Measurements from ENCODE around the gene CFAP77. TPM values are rescaled to one million over a fixed set of nuclear protein-coding genes. Genes with fewer than 3 reads are reported as not detected.

CFAP77 gene
- total and polyA plus RNA-seq, 10 of the 15 experiments (the other 5 are each of a cell fraction or from before 2014, with no cell fraction given) = 0.33 TPM; not detected in 9

DNA sequence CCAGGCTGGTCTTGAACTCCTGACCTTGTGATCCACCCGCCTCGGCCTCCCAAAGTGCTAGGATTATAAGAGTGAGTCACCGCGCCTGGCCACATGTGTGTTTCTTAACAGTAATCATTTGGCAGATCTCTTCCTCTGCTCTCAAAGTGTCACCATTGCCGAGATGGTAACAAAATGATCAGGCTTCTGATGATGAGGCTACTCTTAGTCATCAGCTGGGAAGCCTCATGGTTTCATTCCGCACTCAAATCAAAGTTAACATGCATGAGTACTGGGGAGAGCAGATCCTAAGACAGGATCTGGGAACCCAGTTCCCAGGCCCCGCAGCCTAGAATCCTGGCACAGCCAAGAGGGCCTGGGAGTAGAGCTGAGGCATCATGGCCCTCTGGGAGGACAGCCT is 199.8 kb downstream of the CFAP77 start:
- Histone ChIP-seq H2AFZ (ENCODE audit: control insufficient read depth, low read depth, low read length) (no peak overlapping the region), H3K4me1 (ENCODE audit: control insufficient read depth, insufficient read depth, low read length) (no peaks in the 10 kb centered on the region), H3K36me3 (ENCODE audit: control insufficient read depth in 2 of 2, insufficient read depth in 2 of 2, low read length in 1 of 2) (peaks cover 13 to 25% of the 10 kb centered on the region in 2 experiments; a peak in 3 of 4 replicates), H3K9ac (ENCODE audit: control insufficient read depth, insufficient read depth, low read length) (no peak overlapping the region), H4K20me1 (ENCODE audit: control insufficient read depth, insufficient read depth) (no peaks in the 10 kb centered on the region), H3K79me2 (ENCODE audit: control insufficient read depth, insufficient read depth, low read length) (no peaks in the 10 kb centered on the region), H3K27ac (ENCODE audit: control insufficient read depth, insufficient read depth) (no peak overlapping the region), H3K4me2 (ENCODE audit: control insufficient read depth, insufficient read depth) (no peak overlapping the region), H3K27me3 (replicated peaks in 1 of 2; ENCODE audit: control insufficient read depth in 2 of 2, insufficient read depth in 2 of 2, low read length in 1 of 2) (no peaks in the 10 kb centered on the region), H3K4me3 (no peak overlapping the region), H3K9me3 (replicated peaks; ENCODE audit: control insufficient read depth, insufficient read depth, low read length) (no peaks in the 10 kb centered on the region)
- no TSS peak for BruUV-seq (replicated peaks)
- ATAC-seq (no peak), FAIRE-seq (no peak), DNase-seq (ENCODE audit: low read depth, low spot score) (no peak)
- in situ Hi-C loops (cut with MboI) = no loop called here
- SMC1A ChIA-PET (ENCODE audit: uncharacterized antibody, unreplicated experiment) = no interaction called here
- 91% methylated on average over 7 of the region's 7 CpGs for WGBS (ENCODE audit: insufficient coverage, insufficient replicate concordance, low lambda C conversion rate, missing lambda C conversion rate)
- CTCF ChIA-PET = no interaction called here
- intact Hi-C loops (cut with micrococcal nuclease; ENCODE audit: unreplicated experiment) = no loop called here
- POLR2A ChIA-PET = interaction anchor here (0.5 kb wide), 1 partner anchor 1423 kb away, joined by 3 read pairs; no protein-coding TSS in a partner anchor
- no peak for TF ChIP-seq SRF (IDR thresholded peaks at IDR 0.05; ENCODE audit: low read depth in 2 of 2, low read length in 2 of 2)
- TF ChIP-seq YBX1 (IDR thresholded peaks at IDR 0.05) = no peak
- no peak for TF ChIP-seq FOS (IDR thresholded peaks at IDR 0.05; ENCODE audit: borderline replicate concordance, extremely low read depth, insufficient read length)
- RAD21 ChIA-PET (ENCODE audit: unreplicated experiment) = no interaction called here

DNA sequence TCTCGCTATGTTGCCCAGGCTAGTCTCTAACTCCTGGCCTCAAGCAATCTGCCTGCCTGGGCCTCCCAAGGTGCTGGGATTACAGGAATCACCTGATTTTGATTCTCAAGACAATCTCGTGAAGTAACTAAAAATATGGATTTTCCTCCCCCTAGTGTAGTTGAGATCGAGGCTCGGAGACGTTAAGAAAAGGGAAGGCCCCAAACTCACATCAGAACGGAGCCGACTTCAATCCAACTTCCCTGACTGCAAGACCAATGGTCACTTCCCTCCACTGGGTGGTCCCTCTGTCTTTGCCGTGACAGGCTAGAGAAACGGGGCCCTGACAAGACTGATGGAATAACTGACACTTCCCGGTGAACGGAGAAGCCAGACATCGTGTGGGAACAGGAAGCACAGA is 200.7 kb downstream of the CFAP77 start:
- no TSS peak for BruUV-seq (replicated peaks)
- H3K9ac ChIP-seq (ENCODE audit: control insufficient read depth, insufficient read depth, low read length) = no peak overlapping the region
- no peak overlapping the region for H2AFZ ChIP-seq (ENCODE audit: control insufficient read depth, low read depth, low read length)
- no peaks in the 10 kb centered on the region for H3K4me1 ChIP-seq (ENCODE audit: control insufficient read depth, insufficient read depth, low read length)
- ChIA-PET RAD21 (ENCODE audit: unreplicated experiment) (no interaction called here), SMC1A (ENCODE audit: uncharacterized antibody, unreplicated experiment) (no interaction called here), CTCF (no interaction called here), POLR2A (no interaction called here)
- in situ Hi-C loops (cut with MboI) = no loop called here
- H3K27ac ChIP-seq (ENCODE audit: control insufficient read depth, insufficient read depth) = no peak overlapping the region
- no peaks in the 10 kb centered on the region for H3K79me2 ChIP-seq (ENCODE audit: control insufficient read depth, insufficient read depth, low read length)
- no peaks in the 10 kb centered on the region for H4K20me1 ChIP-seq (ENCODE audit: control insufficient read depth, insufficient read depth)
- FAIRE-seq = no peak
- H3K27me3 ChIP-seq (replicated peaks in 1 of 2; ENCODE audit: control insufficient read depth in 2 of 2, insufficient read depth in 2 of 2, low read length in 1 of 2) = no peaks in the 10 kb centered on the region
- no peaks in the 10 kb centered on the region for H3K9me3 ChIP-seq (replicated peaks; ENCODE audit: control insufficient read depth, insufficient read depth, low read length)
- peaks cover 13 to 28% of the 10 kb centered on the region in 2 experiments; a peak in 3 of 4 replicates for H3K36me3 ChIP-seq (ENCODE audit: control insufficient read depth in 2 of 2, insufficient read depth in 2 of 2, low read length in 1 of 2)
- intact Hi-C loops (cut with micrococcal nuclease; ENCODE audit: unreplicated experiment) = no loop called here
- WGBS (ENCODE audit: insufficient coverage, insufficient replicate concordance, low lambda C conversion rate, missing lambda C conversion rate) = 89% methylated on average over 12 of the region's 12 CpGs
- H3K4me2 ChIP-seq (ENCODE audit: control insufficient read depth, insufficient read depth) = no peak overlapping the region
- DNase-seq (ENCODE audit: low read depth, low spot score) = no peak
- H3K4me3 ChIP-seq = no peak overlapping the region
- no peak for TF ChIP-seq SIX5 (IDR thresholded peaks at IDR 0.05; ENCODE audit: low read depth, low read length, severe bottlenecking)
- ATAC-seq = no peak
